Adipocyte (in vitro differentiated cells): Measurements from ENCODE around the gene RALGPS2.

ENCODE experiments used
- DNase-seq: peaks from one replicate; pipeline ENCODE4 v3.0.0-alpha.2; 2015; ENCODE audit warnings: low read depth
- H3K27me3 ChIP-seq: replicated peaks from 2 replicates; pipeline ENCODE4 v1.7.0; 2013; ENCODE audit warnings: mild to moderate bottlenecking, low read length, moderate library complexity; ENCODE audit not compliant: control insufficient read depth, insufficient read depth
- H3K36me3 ChIP-seq: 2 replicates; pipeline ENCODE4 v1.7.0; 2013; ENCODE audit warnings: low read length, mild to moderate bottlenecking, moderate library complexity; ENCODE audit not compliant: control insufficient read depth, insufficient read depth, severe bottlenecking
- H3K4me1 ChIP-seq: 2 replicates; pipeline ENCODE4 v1.7.0; 2013; ENCODE audit warnings: mild to moderate bottlenecking, low read length, moderate library complexity; ENCODE audit not compliant: control insufficient read depth, insufficient read depth
- H3K4me3 ChIP-seq: 2 replicates; pipeline ENCODE4 v1.7.0; 2013; ENCODE audit warnings: mild to moderate bottlenecking, low read length, moderate library complexity
- H3K9ac ChIP-seq: 2 replicates; pipeline ENCODE4 v1.7.0; 2013; ENCODE audit warnings: mild to moderate bottlenecking, low read length, moderate library complexity
- H3K9me3 ChIP-seq: 2 replicates; pipeline ENCODE4 v1.7.0; 2013; ENCODE audit warnings: mild to moderate bottlenecking, low read length, moderate library complexity; ENCODE audit not compliant: control insufficient read depth

The RALGPS2 gene

GRCh38 chr1:178725466-178726086, 532 bp downstream of the RALGPS2 start:
- H3K27me3 ChIP-seq, result no peaks in the 10 kb centered on the region
- peak overlapping the region; percentile 94 for H3K9ac ChIP-seq
- H3K36me3 ChIP-seq, result no peaks in the 10 kb centered on the region
- H3K9me3 ChIP-seq, result no peaks in the 10 kb centered on the region
- H3K4me3 ChIP-seq, result peak overlapping the region; percentile 97
- DNase-seq, result peak; percentile 64
- H3K4me1 ChIP-seq, result peaks cover 26% of the 10 kb centered on the region

- DNase-seq, result peak; percentile 80
- H3K4me1 ChIP-seq, result peaks cover 26% of the 10 kb centered on the region
- H3K27me3 ChIP-seq, result no peaks in the 10 kb centered on the region
- peak overlapping the region; percentile 94 for H3K9ac ChIP-seq
- H3K4me3 ChIP-seq, result peak overlapping the region; percentile 97
- no peaks in the 10 kb centered on the region for H3K36me3 ChIP-seq
- H3K9me3 ChIP-seq, result no peaks in the 10 kb centered on the region
These were observed 1.1 kb downstream of the RALGPS2 start for GRCh38 chr1:178726087-178726517.

- Histone ChIP-seq H3K4me1 (peaks cover 26% of the 10 kb centered on the region), H3K4me3 (peak overlapping the region; percentile 97), H3K9me3 (no peaks in the 10 kb centered on the region), H3K36me3 (no peaks in the 10 kb centered on the region), H3K9ac (peak overlapping the region; percentile 94), H3K27me3 (no peaks in the 10 kb centered on the region)
- no peak for DNase-seq
These were observed 1.5 kb downstream of the RALGPS2 start for GRCh38 chr1:178726545-178726944.

- Histone ChIP-seq H3K36me3 (no peaks in the 10 kb centered on the region), H3K4me3 (peak overlapping the region; percentile 97), H3K4me1 (peaks cover 26% of the 10 kb centered on the region), H3K27me3 (no peaks in the 10 kb centered on the region), H3K9me3 (no peaks in the 10 kb centered on the region), H3K9ac (peak overlapping the region; percentile 94)
- no peak for DNase-seq
These were observed 2.2 kb downstream of the RALGPS2 start for GRCh38 chr1:178727014-178727895.

- Histone ChIP-seq H3K9me3 (peaks cover 7% of the 10 kb centered on the region), H3K36me3 (peaks cover 8% of the 10 kb centered on the region), H3K4me1 (peaks cover 3% of the 10 kb centered on the region), H3K4me3 (no peak overlapping the region), H3K27me3 (no peaks in the 10 kb centered on the region), H3K9ac (no peak overlapping the region)
- no peak for DNase-seq
These were observed 8.9 kb downstream of the RALGPS2 start for GRCh38 chr1:178733972-178734371.

GRCh38 chr1:178738780-178739179, 13.7 kb downstream of the RALGPS2 start:
- Histone ChIP-seq H3K4me3 (no peak overlapping the region), H3K27me3 (no peaks in the 10 kb centered on the region), H3K9ac (no peak overlapping the region), H3K4me1 (peaks cover 10% of the 10 kb centered on the region), H3K9me3 (peaks cover 5% of the 10 kb centered on the region), H3K36me3 (peaks cover 30% of the 10 kb centered on the region)
- DNase-seq, result no peak

- H3K9me3 ChIP-seq, result peaks cover 6% of the 10 kb centered on the region
- peaks cover 36% of the 10 kb centered on the region for H3K36me3 ChIP-seq
- DNase-seq, result peak; percentile 65
- no peak overlapping the region for H3K9ac ChIP-seq
- no peak overlapping the region for H3K4me3 ChIP-seq
- H3K4me1 ChIP-seq, result peaks cover 10% of the 10 kb centered on the region
- H3K27me3 ChIP-seq, result no peaks in the 10 kb centered on the region
These were observed 14.4 kb downstream of the RALGPS2 start for GRCh38 chr1:178739285-178740045.

- Histone ChIP-seq H3K9ac (no peak overlapping the region), H3K36me3 (peaks cover 36% of the 10 kb centered on the region), H3K27me3 (no peaks in the 10 kb centered on the region), H3K9me3 (peaks cover 6% of the 10 kb centered on the region), H3K4me1 (peaks cover 10% of the 10 kb centered on the region), H3K4me3 (no peak overlapping the region)
- no peak for DNase-seq
These were observed 15.4 kb downstream of the RALGPS2 start for GRCh38 chr1:178740491-178740890.

- no peak for DNase-seq
- peaks cover 10% of the 10 kb centered on the region for H3K4me1 ChIP-seq
- H3K36me3 ChIP-seq, result peaks cover 36% of the 10 kb centered on the region
- H3K9me3 ChIP-seq, result peaks cover 6% of the 10 kb centered on the region
- no peak overlapping the region for H3K4me3 ChIP-seq
- no peak overlapping the region for H3K9ac ChIP-seq
- no peaks in the 10 kb centered on the region for H3K27me3 ChIP-seq
These were observed 15.9 kb downstream of the RALGPS2 start for GRCh38 chr1:178740924-178741323.

- no peak for DNase-seq
- Histone ChIP-seq H3K9ac (no peak overlapping the region), H3K27me3 (no peaks in the 10 kb centered on the region), H3K9me3 (peaks cover 6% of the 10 kb centered on the region), H3K4me1 (peaks cover 10% of the 10 kb centered on the region), H3K4me3 (no peak overlapping the region), H3K36me3 (peaks cover 39% of the 10 kb centered on the region)
These were observed 18.8 kb downstream of the RALGPS2 start for GRCh38 chr1:178743801-178744200.

GRCh38 chr1:178745260-178745659, 20.2 kb downstream of the RALGPS2 start:
- DNase-seq, result no peak
- Histone ChIP-seq H3K9ac (no peak overlapping the region), H3K9me3 (peaks cover 6% of the 10 kb centered on the region), H3K27me3 (no peaks in the 10 kb centered on the region), H3K4me3 (no peak overlapping the region), H3K4me1 (peaks cover 5% of the 10 kb centered on the region), H3K36me3 (peaks cover 39% of the 10 kb centered on the region)
